ENCODE measurements around the gene BCLAF3. TPM values are rescaled to one million over a fixed set of nuclear protein-coding genes. Genes with fewer than 3 reads are reported as not detected.

Gene BCLAF3
- total RNA-seq, 2 donors from 2014 or later = 3.3 to 4.1 TPM

GRCh38 chrX:19987856-19988255 lies 3.0 kb downstream of the BCLAF3 start:
- Histone ChIP-seq H3K27ac (no peak overlapping the region), H3K36me3 (no peaks in the 10 kb centered on the region), H3K4me1 (no peaks in the 10 kb centered on the region), H3K27me3 (no peaks in the 10 kb centered on the region), H3K4me3 (no peak overlapping the region), H3K9me3 (peaks cover 0 to 10% of the 10 kb centered on the region in 2 donors)
- no peak for DNase-seq (ENCODE audit: low spot score)
- no peak for TF ChIP-seq CTCF (IDR thresholded peaks at IDR 0.05)

- H3K27ac ChIP-seq = no peak overlapping the region
- peaks cover 0 to 6% of the 10 kb centered on the region in 2 donors for H3K4me1 ChIP-seq
- no peak for TF ChIP-seq CTCF (IDR thresholded peaks at IDR 0.05)
- H3K4me3 ChIP-seq = no peak overlapping the region
- no peaks in the 10 kb centered on the region for H3K36me3 ChIP-seq
- H3K27me3 ChIP-seq = no peaks in the 10 kb centered on the region
- peaks cover 0 to 10% of the 10 kb centered on the region in 2 donors for H3K9me3 ChIP-seq
- no peak for DNase-seq (ENCODE audit: low spot score)
These were observed 4.3 kb downstream of the BCLAF3 start for GRCh38 chrX:19986531-19986930.

GRCh38 chrX:19981947-19982346 lies 8.9 kb downstream of the BCLAF3 start:
- Histone ChIP-seq H3K36me3 (no peaks in the 10 kb centered on the region), H3K27me3 (no peaks in the 10 kb centered on the region), H3K9me3 (peaks cover 0 to 19% of the 10 kb centered on the region in 2 donors), H3K27ac (no peak overlapping the region), H3K4me1 (peaks cover 0 to 6% of the 10 kb centered on the region in 2 donors), H3K4me3 (no peak overlapping the region)
- TF ChIP-seq CTCF (IDR thresholded peaks at IDR 0.05) = no peak
- DNase-seq (ENCODE audit: low spot score) = no peak

GRCh38 chrX:19975845-19976244 lies 15.0 kb downstream of the BCLAF3 start:
- no peak for DNase-seq (ENCODE audit: low spot score)
- H3K27ac ChIP-seq = no peak overlapping the region
- H3K27me3 ChIP-seq = no peaks in the 10 kb centered on the region
- no peak overlapping the region for H3K4me3 ChIP-seq
- H3K36me3 ChIP-seq = no peaks in the 10 kb centered on the region
- TF ChIP-seq CTCF (IDR thresholded peaks at IDR 0.05) = no peak
- H3K9me3 ChIP-seq = peaks cover 0 to 10% of the 10 kb centered on the region in 2 donors
- no peaks in the 10 kb centered on the region for H3K4me1 ChIP-seq

GRCh38 chrX:19972984-19973383 lies 17.9 kb downstream of the BCLAF3 start:
- no peaks in the 10 kb centered on the region for H3K4me1 ChIP-seq
- peaks cover 0 to 6% of the 10 kb centered on the region in 2 donors for H3K9me3 ChIP-seq
- H3K4me3 ChIP-seq = no peak overlapping the region
- H3K27ac ChIP-seq = no peak overlapping the region
- DNase-seq (ENCODE audit: low spot score) = no peak
- no peaks in the 10 kb centered on the region for H3K36me3 ChIP-seq
- TF ChIP-seq CTCF (IDR thresholded peaks at IDR 0.05) = no peak
- H3K27me3 ChIP-seq = no peaks in the 10 kb centered on the region

GRCh38 chrX:19968276-19968675 lies 22.6 kb downstream of the BCLAF3 start:
- Histone ChIP-seq H3K4me3 (no peak overlapping the region), H3K9me3 (no peaks in the 10 kb centered on the region), H3K4me1 (no peaks in the 10 kb centered on the region), H3K27ac (no peak overlapping the region), H3K27me3 (no peaks in the 10 kb centered on the region), H3K36me3 (peaks cover 4% of the 10 kb centered on the region)
- no peak for DNase-seq (ENCODE audit: low spot score)
- no peak for TF ChIP-seq CTCF (IDR thresholded peaks at IDR 0.05)
